ENCODE measurements around the gene RBM10. TPM values are rescaled to one million over a fixed set of nuclear protein-coding genes. Genes with fewer than 3 reads are reported as not detected.

Gene RBM10
- total and polyA plus RNA-seq, 2 of the 13 experiments (the other 11 are each of a cell fraction or from before 2014, with no cell fraction given) = 15.9 to 43.1 TPM

- no peak for TF ChIP-seq ZNF792 (CRISPR knock-in tag; IDR thresholded peaks at IDR 0.05)
- TF ChIP-seq CBX2 (IDR thresholded peaks at IDR 0.05; ENCODE audit: low read depth, low read length) = no peak
- no peak for TF ChIP-seq CBX2 (CRISPR knock-in tag; IDR thresholded peaks at IDR 0.05; ENCODE audit: low read depth)
- TF ChIP-seq SPEN (CRISPR knock-in tag; IDR thresholded peaks at IDR 0.05; ENCODE audit: low read depth) = peak; percentile 81; the same call in 1 of the 2 replicates
- TF ChIP-seq ZNF644 (CRISPR knock-in tag; IDR thresholded peaks at IDR 0.05; ENCODE audit: low read depth) = no peak
- no peak for TF ChIP-seq ZNF225 (CRISPR knock-in tag; IDR thresholded peaks at IDR 0.05)
- no peak for TF ChIP-seq ZNF724P (CRISPR knock-in tag; IDR thresholded peaks at IDR 0.05; ENCODE audit: borderline replicate concordance)
- no peak for TF ChIP-seq ZFAT (CRISPR knock-in tag; conservative IDR thresholded peaks at IDR 0.05)
- no peak for TF ChIP-seq KDM6A (CRISPR knock-in tag; IDR thresholded peaks at IDR 0.05; ENCODE audit: low read depth)
- TF ChIP-seq PHF8 (CRISPR knock-in tag; IDR thresholded peaks at IDR 0.05) = peak; percentile 35; the same call in 1 of the 2 replicates
- no peak; the same call in 1 of the 2 replicates for TF ChIP-seq ZZZ3 (CRISPR knock-in tag; IDR thresholded peaks at IDR 0.05; ENCODE audit: borderline replicate concordance)
- peak; percentile 35; the same call in 1 of the 2 replicates for TF ChIP-seq KMT2B (CRISPR knock-in tag; IDR thresholded peaks at IDR 0.05)
- TF ChIP-seq TSC22D2 (CRISPR knock-in tag; IDR thresholded peaks at IDR 0.05; ENCODE audit: borderline replicate concordance) = no peak
- TF ChIP-seq MIER3 (CRISPR knock-in tag; IDR thresholded peaks at IDR 0.05; ENCODE audit: borderline replicate concordance) = no peak
- TF ChIP-seq SIN3A (IDR thresholded peaks at IDR 0.05; ENCODE audit: borderline replicate concordance, low read depth, low read length) = peak; percentile 73; the same call in 1 of the 2 replicates
- TF ChIP-seq, protein P1, sequence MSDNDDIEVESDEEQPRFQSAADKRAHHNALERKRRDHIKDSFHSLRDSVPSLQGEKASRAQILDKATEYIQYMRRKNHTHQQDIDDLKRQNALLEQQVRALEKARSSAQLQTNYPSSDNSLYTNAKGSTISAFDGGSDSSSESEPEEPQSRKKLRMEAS (IDR thresholded peaks at IDR 0.05) = peak; percentile 31; the same call in 1 of the 2 replicates
- no peak for TF ChIP-seq DBP (CRISPR knock-in tag; IDR thresholded peaks at IDR 0.05; ENCODE audit: not compliant biosample characterization)
- no peak for TF ChIP-seq ISX (CRISPR knock-in tag; conservative IDR thresholded peaks at IDR 0.05)
- TF ChIP-seq CENPBD1 (CRISPR knock-in tag; IDR thresholded peaks at IDR 0.05; ENCODE audit: borderline replicate concordance, low read depth) = no peak
- peak; percentile 21; the same call in 1 of the 2 replicates for TF ChIP-seq TBX2 (CRISPR knock-in tag; IDR thresholded peaks at IDR 0.05; ENCODE audit: borderline replicate concordance)
- no peak for TF ChIP-seq ATF5 (CRISPR knock-in tag; IDR thresholded peaks at IDR 0.05; ENCODE audit: low read depth)
- TF ChIP-seq IKZF1 (IDR thresholded peaks at IDR 0.05) = no peak
- TF ChIP-seq MED8 (CRISPR knock-in tag; IDR thresholded peaks at IDR 0.05; ENCODE audit: insufficient replicate concordance) = no peak
- TF ChIP-seq KMT2A (CRISPR knock-in tag; IDR thresholded peaks at IDR 0.05) = no peak
- no peak for TF ChIP-seq RORA (CRISPR knock-in tag; IDR thresholded peaks at IDR 0.05)
- TF ChIP-seq FUBP1 (CRISPR knock-in tag; IDR thresholded peaks at IDR 0.05; ENCODE audit: borderline replicate concordance) = no peak
- TF ChIP-seq XRCC5 (optimal IDR thresholded peaks at IDR 0.05; ENCODE audit: low read length) = no peak
These were observed 15.7 kb upstream of the RBM10 start (continued) for GRCh38 chrX:47129157-47129898.

All from HepG2 (cell line).